ENCODE measurements around the gene GLRB.

The GLRB gene

DNA sequence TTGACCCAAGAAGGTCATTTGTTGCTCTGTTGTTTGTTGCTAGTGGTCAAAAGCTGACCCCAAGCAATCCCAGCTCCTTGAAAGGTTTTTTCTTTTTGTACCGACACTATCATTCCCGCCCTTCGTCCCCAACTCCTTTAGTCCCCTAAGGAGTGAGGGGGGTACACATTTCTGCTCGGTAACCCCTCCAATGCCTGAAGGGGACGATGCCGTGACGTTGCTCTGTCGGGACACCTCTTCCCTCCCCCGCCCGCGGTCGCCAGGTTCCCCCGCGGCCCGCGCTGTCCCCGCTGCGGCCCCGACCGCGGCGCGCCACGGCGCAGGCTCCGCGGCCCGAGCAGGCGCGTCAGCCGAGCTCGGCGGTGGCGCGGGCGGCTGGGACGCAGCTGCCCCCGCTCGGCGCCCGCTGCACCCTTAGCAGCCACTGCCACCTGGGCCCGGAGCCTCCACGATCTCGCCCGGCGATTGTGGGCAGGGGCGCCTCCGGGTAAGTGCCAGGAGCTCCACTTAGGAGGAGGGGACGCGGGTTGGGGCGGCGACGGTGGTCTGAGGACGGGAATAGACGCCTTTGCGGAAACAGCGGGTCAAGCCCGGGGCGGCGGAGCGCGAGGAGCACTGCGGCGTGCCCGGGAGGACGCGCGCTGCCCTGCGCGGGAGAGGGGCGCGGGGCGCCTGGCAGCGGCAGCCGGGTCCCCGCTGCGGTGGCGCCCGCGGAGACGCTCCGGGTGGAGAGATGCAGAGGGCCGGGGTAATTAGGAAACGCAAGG, at the start of gene GLRB:
Gene GLRB (plus strand): TSS at position 340 of the 767 bp plus-strand sequence. CDS start 1,875 bp downstream, outside the sequence.
- H4K20me1 ChIP-seq (ENCODE audit: control insufficient read depth, insufficient read depth, low read depth, low read length): no peaks in the 10 kb centered on the region
- H3K27ac ChIP-seq (ENCODE audit: low read depth, low read length): no peak within 1 kb of the TSS
- H3K36me3 ChIP-seq (ENCODE audit: control insufficient read depth, low read length): no peaks in the 10 kb centered on the region
- H3K9me2 ChIP-seq (replicated peaks; ENCODE audit: control insufficient read depth, low read length): no peaks in the 10 kb centered on the region
- H3K4me2 ChIP-seq (ENCODE audit: low read length): no peak within 1 kb of the TSS
- no peak for TF ChIP-seq CTCF (IDR thresholded peaks at IDR 0.05; ENCODE audit: low read depth, low read length, poor library complexity, severe bottlenecking)
- no peak for TF ChIP-seq EZH2phosphoT487 (IDR thresholded peaks at IDR 0.05; ENCODE audit: borderline replicate concordance, low read length)
- no peaks in the 10 kb centered on the region for H3K27me3 ChIP-seq (ENCODE audit: control insufficient read depth, low read length)
- H3F3A ChIP-seq (ENCODE audit: control insufficient read depth, insufficient read depth): no peaks in the 10 kb centered on the region
- no peak within 1 kb of the TSS for H3K4me3 ChIP-seq (ENCODE audit: low read length)
- no peaks in the 10 kb centered on the region for H3K4me1 ChIP-seq (ENCODE audit: control insufficient read depth, low read length)
- no peaks in the 10 kb centered on the region for H3K79me2 ChIP-seq (ENCODE audit: control insufficient read depth, low read length)
- H3K9me3 ChIP-seq (ENCODE audit: control insufficient read depth, insufficient read depth, low read length): no peaks in the 10 kb centered on the region

- no peak overlapping the region for H3K27ac ChIP-seq (ENCODE audit: low read depth, low read length)
- no peaks in the 10 kb centered on the region for H3K79me2 ChIP-seq (ENCODE audit: control insufficient read depth, low read length)
- no peaks in the 10 kb centered on the region for H3K4me1 ChIP-seq (ENCODE audit: control insufficient read depth, low read length)
- no peak overlapping the region for H3K4me3 ChIP-seq (ENCODE audit: low read length)
- no peak overlapping the region for H3K4me2 ChIP-seq (ENCODE audit: low read length)
- H3F3A ChIP-seq (ENCODE audit: control insufficient read depth, insufficient read depth): no peaks in the 10 kb centered on the region
- TF ChIP-seq CTCF (IDR thresholded peaks at IDR 0.05; ENCODE audit: low read depth, low read length, poor library complexity, severe bottlenecking) (no peak), EZH2phosphoT487 (IDR thresholded peaks at IDR 0.05; ENCODE audit: borderline replicate concordance, low read length) (no peak)
- H3K9me2 ChIP-seq (replicated peaks; ENCODE audit: control insufficient read depth, low read length): no peaks in the 10 kb centered on the region
- H3K36me3 ChIP-seq (ENCODE audit: control insufficient read depth, low read length): no peaks in the 10 kb centered on the region
- H3K9me3 ChIP-seq (ENCODE audit: control insufficient read depth, insufficient read depth, low read length): no peaks in the 10 kb centered on the region
- no peaks in the 10 kb centered on the region for H4K20me1 ChIP-seq (ENCODE audit: control insufficient read depth, insufficient read depth, low read depth, low read length)
- H3K27me3 ChIP-seq (ENCODE audit: control insufficient read depth, low read length): no peaks in the 10 kb centered on the region
Measured at GRCh38 chr4:157035471-157035870, 40.5 kb upstream of the GLRB start.

- no peak overlapping the region for H3K4me3 ChIP-seq (ENCODE audit: low read length)
- no peaks in the 10 kb centered on the region for H3K27me3 ChIP-seq (ENCODE audit: control insufficient read depth, low read length)
Measured at GRCh38 chr4:157040405-157040804, 35.5 kb upstream of the GLRB start.

More at GRCh38 chr4:157040405-157040804, 35.5 kb upstream of the GLRB start:
- H3K9me2 ChIP-seq (replicated peaks; ENCODE audit: control insufficient read depth, low read length): no peaks in the 10 kb centered on the region
- H3K79me2 ChIP-seq (ENCODE audit: control insufficient read depth, low read length): no peaks in the 10 kb centered on the region
- TF ChIP-seq CTCF (IDR thresholded peaks at IDR 0.05; ENCODE audit: low read depth, low read length, poor library complexity, severe bottlenecking) (no peak), EZH2phosphoT487 (IDR thresholded peaks at IDR 0.05; ENCODE audit: borderline replicate concordance, low read length) (no peak)
- H3K36me3 ChIP-seq (ENCODE audit: control insufficient read depth, low read length): no peaks in the 10 kb centered on the region
- no peaks in the 10 kb centered on the region for H4K20me1 ChIP-seq (ENCODE audit: control insufficient read depth, insufficient read depth, low read depth, low read length)
- H3F3A ChIP-seq (ENCODE audit: control insufficient read depth, insufficient read depth): no peaks in the 10 kb centered on the region
- no peak overlapping the region for H3K4me2 ChIP-seq (ENCODE audit: low read length)
- H3K27ac ChIP-seq (ENCODE audit: low read depth, low read length): no peak overlapping the region
- H3K9me3 ChIP-seq (ENCODE audit: control insufficient read depth, insufficient read depth, low read length): no peaks in the 10 kb centered on the region
- no peaks in the 10 kb centered on the region for H3K4me1 ChIP-seq (ENCODE audit: control insufficient read depth, low read length)

Measured in DOHH2 (cell line).